ENCODE results near the gene RALGPS1.

DNA sequence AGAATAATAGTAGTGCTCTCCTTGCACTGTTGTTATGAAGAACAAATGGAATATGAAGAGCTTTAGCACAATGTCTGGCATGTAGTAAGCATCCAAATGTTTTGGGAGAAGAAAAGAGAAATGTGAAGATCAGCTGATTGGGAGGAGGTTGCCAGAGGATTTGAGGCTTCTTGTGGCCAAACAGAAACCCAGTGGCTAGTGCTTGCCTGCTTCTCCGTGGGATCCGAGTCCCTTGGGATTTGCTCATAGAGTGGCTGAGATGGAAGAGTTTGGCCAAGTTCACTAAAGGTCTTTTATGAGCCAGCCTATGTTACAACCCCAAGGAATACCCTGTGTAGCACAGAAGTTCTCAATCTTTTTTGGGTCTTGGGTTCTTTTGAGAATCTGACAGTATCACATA, 121.9 kb downstream of the RALGPS1 start:
- TF ChIP-seq, protein P1, sequence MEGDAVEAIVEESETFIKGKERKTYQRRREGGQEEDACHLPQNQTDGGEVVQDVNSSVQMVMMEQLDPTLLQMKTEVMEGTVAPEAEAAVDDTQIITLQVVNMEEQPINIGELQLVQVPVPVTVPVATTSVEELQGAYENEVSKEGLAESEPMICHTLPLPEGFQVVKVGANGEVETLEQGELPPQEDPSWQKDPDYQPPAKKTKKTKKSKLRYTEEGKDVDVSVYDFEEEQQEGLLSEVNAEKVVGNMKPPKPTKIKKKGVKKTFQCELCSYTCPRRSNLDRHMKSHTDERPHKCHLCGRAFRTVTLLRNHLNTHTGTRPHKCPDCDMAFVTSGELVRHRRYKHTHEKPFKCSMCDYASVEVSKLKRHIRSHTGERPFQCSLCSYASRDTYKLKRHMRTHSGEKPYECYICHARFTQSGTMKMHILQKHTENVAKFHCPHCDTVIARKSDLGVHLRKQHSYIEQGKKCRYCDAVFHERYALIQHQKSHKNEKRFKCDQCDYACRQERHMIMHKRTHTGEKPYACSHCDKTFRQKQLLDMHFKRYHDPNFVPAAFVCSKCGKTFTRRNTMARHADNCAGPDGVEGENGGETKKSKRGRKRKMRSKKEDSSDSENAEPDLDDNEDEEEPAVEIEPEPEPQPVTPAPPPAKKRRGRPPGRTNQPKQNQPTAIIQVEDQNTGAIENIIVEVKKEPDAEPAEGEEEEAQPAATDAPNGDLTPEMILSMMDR (IDR thresholded peaks at IDR 0.05), result no peak
- TF ChIP-seq POLR2A (IDR thresholded peaks at IDR 0.05) (no peak), EP300 (IDR thresholded peaks at IDR 0.05) (no peak)

All from tibial nerve (tissue), 4 donors.